ENCODE results near the gene PCDHGA6. TPM values are rescaled to one million over a fixed set of nuclear protein-coding genes. Genes with fewer than 3 reads are reported as not detected.
"Not testable (repeated sequence)": the region's sequence is repeated elsewhere in the genome, so short reads cannot be mapped to it uniquely, and the experiment has no call there.

Gene PCDHGA6
- total RNA-seq, 2 experiments from 2014 or later = 0.11 TPM; not detected in 1

DNA sequence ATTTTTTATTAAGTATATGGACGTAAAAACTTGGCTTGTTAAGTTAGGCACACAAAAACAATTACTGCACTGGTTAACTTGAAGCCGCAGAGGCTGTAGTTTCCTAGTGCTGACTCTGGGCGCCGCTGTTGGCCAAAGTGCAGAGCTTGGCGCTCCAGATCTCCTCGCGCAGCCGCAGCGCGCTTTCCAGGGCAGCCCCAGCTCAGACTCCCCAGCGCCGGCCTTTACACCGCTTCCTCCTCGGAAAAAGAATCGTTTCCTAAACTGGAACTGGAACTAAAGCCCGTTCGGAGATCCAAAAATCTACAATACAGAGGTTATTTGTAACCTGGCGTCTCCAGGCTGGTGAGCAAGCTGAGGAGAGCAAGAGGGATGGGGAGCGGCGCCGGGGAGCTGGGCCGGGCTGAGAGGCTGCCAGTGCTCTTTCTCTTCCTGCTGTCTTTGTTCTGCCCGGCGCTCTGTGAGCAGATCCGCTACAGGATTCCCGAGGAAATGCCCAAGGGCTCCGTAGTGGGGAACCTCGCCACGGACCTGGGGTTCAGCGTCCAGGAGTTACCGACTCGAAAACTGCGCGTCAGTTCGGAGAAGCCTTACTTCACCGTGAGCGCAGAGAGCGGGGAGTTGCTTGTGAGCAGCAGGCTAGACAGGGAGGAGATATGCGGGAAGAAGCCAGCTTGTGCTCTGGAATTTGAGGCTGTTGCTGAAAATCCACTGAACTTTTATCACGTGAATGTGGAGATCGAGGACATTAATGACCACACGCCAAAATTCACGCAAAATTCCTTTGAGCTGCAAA, 24.3 kb downstream of the PCDHGA6 start, which contains the start of gene PCDHGB5:
Gene PCDHGB5, plus strand, starts transcription at position 192 of the 796 bp plus-strand sequence. Its CDS starts 181 bp downstream, at position 373.
- POLR2A ChIA-PET = interaction anchor here (0.7 kb wide), 1 partner anchor 86 kb away, joined by 3 read pairs; the partner anchor contains the start of gene PCDHGC4

GRCh38 chr5:141398608-141399007, 24.9 kb downstream of the PCDHGA6 start:
- CTCF ChIA-PET = interaction anchor here (1.9 to 3.0 kb wide), 2 partner anchors 114 to 159 kb away, joined by 10 to 11 read pairs; no protein-coding TSS in a partner anchor
- peaks cover 55 to 80% of the 10 kb centered on the region in 2 experiments for H3K27me3 ChIP-seq (ENCODE audit: control insufficient read depth in 1 of 2, insufficient read depth in 2 of 2, low read length in 2 of 2)
- POLR2A ChIA-PET = no interaction called here
- Mint-ChIP-seq H3K4me1 (ENCODE audit: low read depth) (peaks cover 3% of the 10 kb centered on the region), H3K27ac (no peak overlapping the region), H3K4me3 (no peak overlapping the region), H3K36me3 (ENCODE audit: low read depth) (peaks cover 26% of the 10 kb centered on the region), H3K9me3 (peaks cover 7% of the 10 kb centered on the region), H3K27me3 (peaks cover 80% of the 10 kb centered on the region)
- intact Hi-C loops (cut with DNase I, micrococcal nuclease) = no loop called here
- TF ChIP-seq, protein P1, sequence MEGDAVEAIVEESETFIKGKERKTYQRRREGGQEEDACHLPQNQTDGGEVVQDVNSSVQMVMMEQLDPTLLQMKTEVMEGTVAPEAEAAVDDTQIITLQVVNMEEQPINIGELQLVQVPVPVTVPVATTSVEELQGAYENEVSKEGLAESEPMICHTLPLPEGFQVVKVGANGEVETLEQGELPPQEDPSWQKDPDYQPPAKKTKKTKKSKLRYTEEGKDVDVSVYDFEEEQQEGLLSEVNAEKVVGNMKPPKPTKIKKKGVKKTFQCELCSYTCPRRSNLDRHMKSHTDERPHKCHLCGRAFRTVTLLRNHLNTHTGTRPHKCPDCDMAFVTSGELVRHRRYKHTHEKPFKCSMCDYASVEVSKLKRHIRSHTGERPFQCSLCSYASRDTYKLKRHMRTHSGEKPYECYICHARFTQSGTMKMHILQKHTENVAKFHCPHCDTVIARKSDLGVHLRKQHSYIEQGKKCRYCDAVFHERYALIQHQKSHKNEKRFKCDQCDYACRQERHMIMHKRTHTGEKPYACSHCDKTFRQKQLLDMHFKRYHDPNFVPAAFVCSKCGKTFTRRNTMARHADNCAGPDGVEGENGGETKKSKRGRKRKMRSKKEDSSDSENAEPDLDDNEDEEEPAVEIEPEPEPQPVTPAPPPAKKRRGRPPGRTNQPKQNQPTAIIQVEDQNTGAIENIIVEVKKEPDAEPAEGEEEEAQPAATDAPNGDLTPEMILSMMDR (IDR thresholded peaks at IDR 0.05) = no peak
- H3K27ac ChIP-seq (ENCODE audit: low read depth in 1 of 2, low read length in 2 of 2) = no peak overlapping the region
- no peaks in the 10 kb centered on the region for H3K4me1 ChIP-seq (ENCODE audit: insufficient read depth, low read length)
- ATAC-seq (ENCODE audit: poor library complexity) (no peak), DNase-seq (no peak)
- peaks cover 32 to 56% of the 10 kb centered on the region in 2 experiments for H3K9me3 ChIP-seq (ENCODE audit: control insufficient read depth in 1 of 2, insufficient read depth in 1 of 2, low read length in 2 of 2)
- H3K4me3 ChIP-seq (ENCODE audit: low read length) = no peak overlapping the region
- no peaks in the 10 kb centered on the region for H3K36me3 ChIP-seq (ENCODE audit: insufficient read depth, low read length)

More for the DNA sequence above, 24.3 kb downstream of the PCDHGA6 start, which contains the start of gene PCDHGB5:
- intact Hi-C loops (cut with DNase I, micrococcal nuclease); H3K4me1 Mint-ChIP-seq (ENCODE audit: low read depth); H3K27ac ChIP-seq (ENCODE audit: low read depth in 1 of 2, low read length in 2 of 2); H3K27ac Mint-ChIP-seq; H3K36me3 ChIP-seq (ENCODE audit: insufficient read depth, low read length); H3K4me3 ChIP-seq (ENCODE audit: low read length); H3K4me1 ChIP-seq (ENCODE audit: insufficient read depth, low read length): not testable (repeated sequence)
- ATAC-seq (ENCODE audit: poor library complexity) = peak; percentile 68
- H3K36me3 Mint-ChIP-seq (ENCODE audit: low read depth) = peaks cover 25% of the 10 kb centered on the region
- peaks cover 30 to 55% of the 10 kb centered on the region in 2 experiments for H3K9me3 ChIP-seq (ENCODE audit: control insufficient read depth in 1 of 2, insufficient read depth in 1 of 2, low read length in 2 of 2)
- TF ChIP-seq, protein P1 (IDR thresholded peaks at IDR 0.05) = peak; percentile 20
- H3K4me3 Mint-ChIP-seq = peak within 1 kb of the TSS; percentile 11
- peaks cover 55 to 80% of the 10 kb centered on the region in 2 experiments for H3K27me3 ChIP-seq (ENCODE audit: control insufficient read depth in 1 of 2, insufficient read depth in 2 of 2, low read length in 2 of 2)
- H3K9me3 Mint-ChIP-seq = peaks cover 10% of the 10 kb centered on the region
- DNase-seq = peak in 6 of 14 experiments; percentile 34 to 50 (median 40)
- H3K27me3 Mint-ChIP-seq = peaks cover 78% of the 10 kb centered on the region
- CTCF ChIA-PET = interaction anchor here (0.8 to 3.0 kb wide), 11 partner anchors 15 to 166 kb away, joined by 3 to 11 read pairs (median 6); partner anchors contain the start of genes PCDHGA1, PCDHGA10, PCDHGA5 and PCDHGB3

- intact Hi-C loops (cut with DNase I, micrococcal nuclease) = no loop called here
- H3K36me3 Mint-ChIP-seq (ENCODE audit: low read depth) = peaks cover 35% of the 10 kb centered on the region
- Histone ChIP-seq H3K4me1 (ENCODE audit: insufficient read depth, low read length) (no peaks in the 10 kb centered on the region), H3K36me3 (ENCODE audit: insufficient read depth, low read length) (no peaks in the 10 kb centered on the region), H3K4me3 (ENCODE audit: low read length) (no peak overlapping the region), H3K9me3 (ENCODE audit: control insufficient read depth in 1 of 2, insufficient read depth in 1 of 2, low read length in 2 of 2) (peaks cover 30 to 52% of the 10 kb centered on the region in 2 experiments), H3K27me3 (ENCODE audit: control insufficient read depth in 1 of 2, insufficient read depth in 2 of 2, low read length in 2 of 2) (peaks cover 55 to 82% of the 10 kb centered on the region in 2 experiments), H3K27ac (ENCODE audit: low read depth in 1 of 2, low read length in 2 of 2) (no peak overlapping the region)
- ChIA-PET POLR2A (no interaction called here), CTCF (no interaction called here)
- no peak overlapping the region for H3K4me3 Mint-ChIP-seq
- peaks cover 8% of the 10 kb centered on the region for H3K9me3 Mint-ChIP-seq
- peaks cover 82% of the 10 kb centered on the region for H3K27me3 Mint-ChIP-seq
- TF ChIP-seq, protein P1 (IDR thresholded peaks at IDR 0.05) = no peak
- no peak for DNase-seq
- H3K4me1 Mint-ChIP-seq (ENCODE audit: low read depth) = peaks cover 3% of the 10 kb centered on the region
- ATAC-seq (ENCODE audit: poor library complexity) = no peak
- H3K27ac Mint-ChIP-seq = no peak overlapping the region
Observed at GRCh38 chr5:141399555-141400258, 26.0 kb downstream of the PCDHGA6 start.
